ENCODE results near the gene FZD10. TPM values are rescaled to one million over a fixed set of nuclear protein-coding genes. Genes with fewer than 3 reads are reported as not detected.

Gene FZD10
- total and polyA plus RNA-seq, 8 donors, result 0.04 to 0.26 (median 0.14) TPM

- DNase-seq (no peak), ATAC-seq (no peak), FAIRE-seq (no peak)
- no peaks in the 10 kb centered on the region for H3K4me1 ChIP-seq
- H3K27me3 ChIP-seq, result no peaks in the 10 kb centered on the region
- no peak for TF ChIP-seq CTCF (IDR thresholded peaks at IDR 0.05)
- H3K36me3 ChIP-seq, result no peaks in the 10 kb centered on the region
- intact Hi-C loops (cut with DNase I), result no loop called here
- 57 to 70% methylated on average over 5 of the region's 5 CpGs for WGBS, 2 donors
- no peak overlapping the region for H3K4me3 ChIP-seq
- no peak overlapping the region for H3K27ac ChIP-seq
- no peaks in the 10 kb centered on the region for H3K9me3 ChIP-seq
Measured at GRCh38 chr12:130117701-130118100, 44.6 kb upstream of the FZD10 start.

- intact Hi-C loops (cut with DNase I), result no loop called here
- Histone ChIP-seq H3K4me3 (no peak overlapping the region), H3K4me1 (no peaks in the 10 kb centered on the region), H3K27me3 (no peaks in the 10 kb centered on the region), H3K9me3 (no peaks in the 10 kb centered on the region), H3K36me3 (no peaks in the 10 kb centered on the region), H3K27ac (no peak overlapping the region)
- WGBS, 2 donors, result 67 to 76% methylated on average over 6 of the region's 6 CpGs
- ATAC-seq (no peak), FAIRE-seq (no peak), DNase-seq (no peak)
- no peak for TF ChIP-seq CTCF (IDR thresholded peaks at IDR 0.05)
Measured at GRCh38 chr12:130118181-130118580, 44.1 kb upstream of the FZD10 start.

- no peaks in the 10 kb centered on the region for H3K4me1 ChIP-seq
- no peak for FAIRE-seq
- WGBS, 2 donors, result 73 to 88% methylated on average over 27 of the region's 27 CpGs
- H3K36me3 ChIP-seq, result no peaks in the 10 kb centered on the region
- H3K27me3 ChIP-seq, result no peaks in the 10 kb centered on the region
- no peak for ATAC-seq
- no peak for TF ChIP-seq CTCF (IDR thresholded peaks at IDR 0.05)
- DNase-seq, result no peak
- no peaks in the 10 kb centered on the region for H3K9me3 ChIP-seq
- intact Hi-C loops (cut with DNase I), result no loop called here
- no peak overlapping the region for H3K4me3 ChIP-seq
- H3K27ac ChIP-seq, result no peak overlapping the region
Measured at GRCh38 chr12:130119241-130119861, 42.9 kb upstream of the FZD10 start.

GRCh38 chr12:130120012-130120805 lies 42.1 kb upstream of the FZD10 start:
- FAIRE-seq (no peak), ATAC-seq (no peak)
- 68 to 79% methylated on average over 30 to 31 of the region's 31 CpGs for WGBS, 2 donors

More at GRCh38 chr12:130120012-130120805, 42.1 kb upstream of the FZD10 start:
- H3K27ac ChIP-seq, result no peak overlapping the region
- no peaks in the 10 kb centered on the region for H3K9me3 ChIP-seq
- intact Hi-C loops (cut with DNase I), result no loop called here
- no peak overlapping the region for H3K4me3 ChIP-seq
- no peaks in the 10 kb centered on the region for H3K36me3 ChIP-seq
- H3K4me1 ChIP-seq, result no peaks in the 10 kb centered on the region
- TF ChIP-seq CTCF (IDR thresholded peaks at IDR 0.05), result no peak
- no peak for DNase-seq
- H3K27me3 ChIP-seq, result no peaks in the 10 kb centered on the region

Data from pancreas (tissue), 10 donors.